Progenitor cell of endocrine pancreas (in vitro differentiated cells): Measurements from ENCODE around the gene SLC13A1. TPM values are rescaled to one million over a fixed set of nuclear protein-coding genes. Genes with fewer than 3 reads are reported as not detected.

ENCODE experiments used
- DNase-seq: peaks from one replicate; pipeline ENCODE4 v3.0.0; 2021; ENCODE audit warnings: low spot score; ENCODE audit not compliant: unreplicated experiment
- H3K27ac Mint-ChIP-seq: 2 replicates; pipeline ENCODE4 v1.8.0; 2021; ENCODE audit warnings: mild to moderate bottlenecking, moderate library complexity, mixed read lengths
- H3K27me3 Mint-ChIP-seq: 2 replicates; pipeline ENCODE4 v1.8.0; 2021; ENCODE audit warnings: mixed read lengths
- H3K36me3 Mint-ChIP-seq: 2 replicates; pipeline ENCODE4 v1.8.0; 2022; ENCODE audit warnings: mixed read lengths; ENCODE audit not compliant: insufficient read depth
- H3K4me1 Mint-ChIP-seq: 2 replicates; pipeline ENCODE4 v1.8.0; 2021; ENCODE audit warnings: low read depth, mixed read lengths
- H3K4me3 Mint-ChIP-seq: 2 replicates; pipeline ENCODE4 v1.8.0; 2021; ENCODE audit warnings: low read depth, mild to moderate bottlenecking, moderate library complexity, mixed read lengths
- H3K9me3 Mint-ChIP-seq: 2 replicates; pipeline ENCODE4 v1.8.0; 2021; ENCODE audit warnings: low read depth, mixed read lengths
- long read RNA-seq: library from polyadenylated mRNA; unstranded; transcript quantifications from one replicate; pipeline ENCODE4 v2.0.0, GENCODE V29; 2020
- total RNA-seq: library from RNA; stranded (reverse); gene quantifications from 2 replicates; pipeline ENCODE4 v1.2.1, GENCODE V29; 2021
- TF ChIP-seq, protein P1 (sequence below): fragments of 200-600 bp; sonication (generic); IDR thresholded peaks from one replicate; pipeline ENCODE4 v1.5.0; 2021; ENCODE audit warnings: antibody characterized with exemption, mild to moderate bottlenecking; ENCODE audit not compliant: unreplicated experiment

Gene SLC13A1, protein sequence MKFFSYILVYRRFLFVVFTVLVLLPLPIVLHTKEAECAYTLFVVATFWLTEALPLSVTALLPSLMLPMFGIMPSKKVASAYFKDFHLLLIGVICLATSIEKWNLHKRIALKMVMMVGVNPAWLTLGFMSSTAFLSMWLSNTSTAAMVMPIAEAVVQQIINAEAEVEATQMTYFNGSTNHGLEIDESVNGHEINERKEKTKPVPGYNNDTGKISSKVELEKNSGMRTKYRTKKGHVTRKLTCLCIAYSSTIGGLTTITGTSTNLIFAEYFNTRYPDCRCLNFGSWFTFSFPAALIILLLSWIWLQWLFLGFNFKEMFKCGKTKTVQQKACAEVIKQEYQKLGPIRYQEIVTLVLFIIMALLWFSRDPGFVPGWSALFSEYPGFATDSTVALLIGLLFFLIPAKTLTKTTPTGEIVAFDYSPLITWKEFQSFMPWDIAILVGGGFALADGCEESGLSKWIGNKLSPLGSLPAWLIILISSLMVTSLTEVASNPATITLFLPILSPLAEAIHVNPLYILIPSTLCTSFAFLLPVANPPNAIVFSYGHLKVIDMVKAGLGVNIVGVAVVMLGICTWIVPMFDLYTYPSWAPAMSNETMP
- total RNA-seq, result not detected in 2 replicates
- long read RNA-seq, result 0 reads

- H3K9me3 Mint-ChIP-seq, result no peaks in the 10 kb centered on the region
- H3K27me3 Mint-ChIP-seq, result no peaks in the 10 kb centered on the region
- no peaks in the 10 kb centered on the region for H3K4me1 Mint-ChIP-seq
- H3K4me3 Mint-ChIP-seq, result no peak within 1 kb of the TSS
- no peak within 1 kb of the TSS for H3K27ac Mint-ChIP-seq
- no peaks in the 10 kb centered on the region for H3K36me3 Mint-ChIP-seq
- TF ChIP-seq, protein P1, sequence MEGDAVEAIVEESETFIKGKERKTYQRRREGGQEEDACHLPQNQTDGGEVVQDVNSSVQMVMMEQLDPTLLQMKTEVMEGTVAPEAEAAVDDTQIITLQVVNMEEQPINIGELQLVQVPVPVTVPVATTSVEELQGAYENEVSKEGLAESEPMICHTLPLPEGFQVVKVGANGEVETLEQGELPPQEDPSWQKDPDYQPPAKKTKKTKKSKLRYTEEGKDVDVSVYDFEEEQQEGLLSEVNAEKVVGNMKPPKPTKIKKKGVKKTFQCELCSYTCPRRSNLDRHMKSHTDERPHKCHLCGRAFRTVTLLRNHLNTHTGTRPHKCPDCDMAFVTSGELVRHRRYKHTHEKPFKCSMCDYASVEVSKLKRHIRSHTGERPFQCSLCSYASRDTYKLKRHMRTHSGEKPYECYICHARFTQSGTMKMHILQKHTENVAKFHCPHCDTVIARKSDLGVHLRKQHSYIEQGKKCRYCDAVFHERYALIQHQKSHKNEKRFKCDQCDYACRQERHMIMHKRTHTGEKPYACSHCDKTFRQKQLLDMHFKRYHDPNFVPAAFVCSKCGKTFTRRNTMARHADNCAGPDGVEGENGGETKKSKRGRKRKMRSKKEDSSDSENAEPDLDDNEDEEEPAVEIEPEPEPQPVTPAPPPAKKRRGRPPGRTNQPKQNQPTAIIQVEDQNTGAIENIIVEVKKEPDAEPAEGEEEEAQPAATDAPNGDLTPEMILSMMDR, result no peak
- no peak for DNase-seq
These were observed at the start of gene SLC13A1 for GRCh38 chr7:123199883-123200282. TSS of gene SLC13A1 (minus strand) at chr7:123199969. CDS start at chr7:123199946, 23 bp downstream.

GRCh38 chr7:123244768-123245167 lies 45.0 kb upstream of the SLC13A1 start:
- no peak for DNase-seq
- TF ChIP-seq, protein P1, result no peak
- Mint-ChIP-seq H3K27me3 (no peaks in the 10 kb centered on the region), H3K9me3 (no peaks in the 10 kb centered on the region), H3K4me1 (no peaks in the 10 kb centered on the region), H3K27ac (no peak overlapping the region), H3K4me3 (no peak overlapping the region), H3K36me3 (no peaks in the 10 kb centered on the region)

DNA sequence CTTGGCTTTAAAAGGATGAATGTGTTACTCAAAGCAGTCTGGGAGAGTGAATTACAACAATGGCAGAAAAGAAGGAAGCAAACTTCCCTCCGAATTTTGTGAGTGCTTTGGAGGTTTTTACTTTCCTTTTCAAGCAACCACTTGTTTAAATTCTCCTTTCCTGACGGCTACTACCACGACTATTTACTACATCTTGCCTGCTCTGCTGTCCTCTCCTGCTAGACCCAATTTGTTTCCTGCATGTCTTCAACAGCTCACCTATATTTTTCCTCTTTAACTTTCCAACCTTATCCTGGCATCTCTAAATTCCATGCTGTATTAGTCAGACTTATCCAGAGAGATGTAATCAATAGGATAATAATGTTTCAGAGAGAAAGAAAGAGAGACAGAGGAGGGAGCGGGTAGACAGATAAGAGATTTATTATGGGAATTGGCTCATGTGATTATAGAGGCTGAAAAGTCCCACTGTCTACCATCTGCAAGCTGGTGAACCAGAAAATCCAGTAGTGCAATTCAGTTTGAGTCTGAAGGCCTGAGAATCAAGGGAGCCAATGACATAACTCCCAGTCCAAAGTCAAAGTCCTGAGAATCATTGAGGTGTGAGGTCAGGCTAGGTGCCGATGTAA lies 42.8 kb upstream of the SLC13A1 start:
- Mint-ChIP-seq H3K4me1 (no peaks in the 10 kb centered on the region), H3K9me3 (no peaks in the 10 kb centered on the region), H3K4me3 (no peak overlapping the region), H3K27ac (no peak overlapping the region), H3K36me3 (no peaks in the 10 kb centered on the region), H3K27me3 (no peaks in the 10 kb centered on the region)
- TF ChIP-seq, protein P1, result no peak
- DNase-seq, result no peak

DNA sequence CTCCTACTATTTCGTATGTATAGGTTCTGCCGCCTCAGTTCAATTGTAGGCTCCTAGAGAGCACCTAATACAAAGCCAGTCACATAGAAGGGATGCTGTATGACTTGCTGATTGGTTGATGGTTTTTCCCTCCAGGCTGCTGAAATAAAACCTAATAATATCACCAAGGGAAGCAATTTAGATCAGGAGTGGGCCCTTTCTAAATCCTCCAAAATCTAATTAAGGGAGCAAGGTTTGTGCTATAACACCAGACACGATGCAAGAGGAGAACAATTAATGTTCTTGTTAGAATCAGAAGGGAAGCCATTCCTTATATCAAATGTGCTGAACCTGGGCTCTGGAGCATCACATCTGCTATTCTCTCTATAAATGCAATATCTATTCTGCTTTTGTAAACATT lies 42.0 kb upstream of the SLC13A1 start:
- no peak overlapping the region for H3K4me3 Mint-ChIP-seq

More for the DNA sequence above, 42.0 kb upstream of the SLC13A1 start:
- Mint-ChIP-seq H3K4me1 (no peaks in the 10 kb centered on the region), H3K27me3 (no peaks in the 10 kb centered on the region), H3K27ac (no peak overlapping the region), H3K9me3 (no peaks in the 10 kb centered on the region), H3K36me3 (no peaks in the 10 kb centered on the region)
- TF ChIP-seq, protein P1, result no peak
- DNase-seq, result no peak
